MCF 10A (cell line): ENCODE results near the gene CHL1. TPM values are rescaled to one million over a fixed set of nuclear protein-coding genes. Genes with fewer than 3 reads are reported as not detected.

Experiments used
- BruUV-seq: library from RNA; stranded (reverse); fragments of 400-500 nt; replicated peaks from 2 replicates; lab custom pipeline; 2021; lab: Mats Ljungman, UMichigan
- CTCF ChIA-PET: fragments of 300-600 bp; sonication (Branson Sonifier 250); formaldehyde crosslinking; extraction: SDS; loops from one replicate; lab custom pipeline; 2021; ENCODE audit warnings: antibody characterized with exemption, inconsistent platforms; lab: Yijun Ruan, JAX
- POLR2A ChIA-PET: fragments of 300-600, 350-650 bp; sonication (Branson Sonifier 250); formaldehyde crosslinking; extraction: SDS; loops from one replicate; lab custom pipeline; 2020; ENCODE audit warnings: antibody characterized with exemption, inconsistent platforms; lab: Yijun Ruan, JAX
- DNase-seq: peaks from one replicate; pipeline ENCODE4 v3.0.0-alpha.2; 2018; ENCODE audit not compliant: unreplicated experiment
- H3K27ac Mint-ChIP-seq: one replicate; pipeline ENCODE4 v1.8.0; 2022; ENCODE audit warnings: mild to moderate bottlenecking, low read depth, mixed read lengths; ENCODE audit not compliant: unreplicated experiment
- H3K27me3 Mint-ChIP-seq: one replicate; pipeline ENCODE4 v1.8.0; 2022; ENCODE audit warnings: mixed read lengths; ENCODE audit not compliant: insufficient read depth, unreplicated experiment
- H3K36me3 Mint-ChIP-seq: one replicate; pipeline ENCODE4 v1.8.0; 2022; ENCODE audit warnings: mild to moderate bottlenecking, moderate library complexity, mixed read lengths; ENCODE audit not compliant: insufficient read depth, unreplicated experiment
- H3K4me1 Mint-ChIP-seq: one replicate; pipeline ENCODE4 v1.8.0; 2022; ENCODE audit warnings: mixed read lengths; ENCODE audit not compliant: insufficient read depth, unreplicated experiment
- H3K4me3 Mint-ChIP-seq: one replicate; pipeline ENCODE4 v1.8.0; 2022; ENCODE audit warnings: mild to moderate bottlenecking, moderate library complexity, mixed read lengths; ENCODE audit not compliant: unreplicated experiment
- H3K9me3 Mint-ChIP-seq: one replicate; pipeline ENCODE4 v1.8.0; 2022; ENCODE audit warnings: mixed read lengths; ENCODE audit not compliant: unreplicated experiment
- intact Hi-C: fragments of 100-400 bp; cut with micrococcal nuclease; formaldehyde crosslinking; loops from 2 replicates; pipeline ENCODE4 v1.14.1; 2022
- total RNA-seq: library from RNA; stranded (reverse); gene quantifications from 2 replicates; pipeline ENCODE4 v1.2.3, GENCODE V29; 2022
- TF ChIP-seq, protein P1 (sequence below): fragments of 200-600 bp; IDR thresholded peaks from one replicate; pipeline ENCODE4 v1.8.0; 2022; ENCODE audit warnings: antibody characterized with exemption, mild to moderate bottlenecking; ENCODE audit not compliant: unreplicated experiment

Gene CHL1
- total RNA-seq, 1 experiment from 2014 or later: not detected

DNA sequence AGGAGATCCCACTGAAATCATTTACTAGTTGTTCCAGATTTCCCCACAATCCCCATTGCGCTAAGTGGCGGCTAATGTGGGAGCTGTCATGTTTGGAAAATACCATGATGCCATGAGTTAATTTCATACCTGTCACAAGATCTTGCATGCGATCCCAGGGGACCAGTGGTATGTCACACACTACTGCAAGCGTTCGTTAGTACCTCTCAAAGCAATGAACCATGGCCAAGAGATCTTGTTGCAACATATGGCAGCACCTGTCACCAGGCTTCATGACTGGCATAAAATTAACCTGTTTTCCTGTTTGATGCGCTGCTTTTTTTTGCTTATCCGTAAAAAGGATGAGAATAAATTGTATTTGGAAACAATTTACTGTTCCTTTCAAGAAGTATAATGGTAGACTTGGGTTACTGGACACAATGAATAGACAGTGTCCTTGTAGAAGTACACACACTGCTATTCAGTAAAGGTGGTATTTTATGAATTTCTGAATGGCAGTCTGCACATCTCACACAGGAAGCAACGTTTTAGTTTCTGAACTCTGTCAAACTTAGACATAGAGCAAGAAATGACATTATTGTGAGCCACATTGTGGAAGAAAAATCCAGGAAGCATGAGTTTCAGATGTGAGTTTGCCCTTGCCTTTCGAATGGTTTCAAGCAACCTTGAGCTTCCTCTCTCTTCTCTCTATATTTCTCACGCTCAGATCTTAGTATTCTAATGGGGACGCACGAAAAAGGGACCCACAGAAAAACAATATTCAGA, 81.9 kb downstream of the CHL1 start:
- DNase-seq: no peak
- ChIA-PET CTCF (no interaction called here), POLR2A (no interaction called here)
- peaks cover 49% of the 10 kb centered on the region for H3K27me3 Mint-ChIP-seq
- no peaks in the 10 kb centered on the region for H3K4me1 Mint-ChIP-seq
- intact Hi-C loops: no loop called here
- no peaks in the 10 kb centered on the region for H3K9me3 Mint-ChIP-seq
- H3K36me3 Mint-ChIP-seq: no peaks in the 10 kb centered on the region
- TF ChIP-seq, protein P1, sequence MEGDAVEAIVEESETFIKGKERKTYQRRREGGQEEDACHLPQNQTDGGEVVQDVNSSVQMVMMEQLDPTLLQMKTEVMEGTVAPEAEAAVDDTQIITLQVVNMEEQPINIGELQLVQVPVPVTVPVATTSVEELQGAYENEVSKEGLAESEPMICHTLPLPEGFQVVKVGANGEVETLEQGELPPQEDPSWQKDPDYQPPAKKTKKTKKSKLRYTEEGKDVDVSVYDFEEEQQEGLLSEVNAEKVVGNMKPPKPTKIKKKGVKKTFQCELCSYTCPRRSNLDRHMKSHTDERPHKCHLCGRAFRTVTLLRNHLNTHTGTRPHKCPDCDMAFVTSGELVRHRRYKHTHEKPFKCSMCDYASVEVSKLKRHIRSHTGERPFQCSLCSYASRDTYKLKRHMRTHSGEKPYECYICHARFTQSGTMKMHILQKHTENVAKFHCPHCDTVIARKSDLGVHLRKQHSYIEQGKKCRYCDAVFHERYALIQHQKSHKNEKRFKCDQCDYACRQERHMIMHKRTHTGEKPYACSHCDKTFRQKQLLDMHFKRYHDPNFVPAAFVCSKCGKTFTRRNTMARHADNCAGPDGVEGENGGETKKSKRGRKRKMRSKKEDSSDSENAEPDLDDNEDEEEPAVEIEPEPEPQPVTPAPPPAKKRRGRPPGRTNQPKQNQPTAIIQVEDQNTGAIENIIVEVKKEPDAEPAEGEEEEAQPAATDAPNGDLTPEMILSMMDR: no peak
- H3K4me3 Mint-ChIP-seq: no peak overlapping the region
- BruUV-seq: no TSS peak
- H3K27ac Mint-ChIP-seq: no peak overlapping the region

DNA sequence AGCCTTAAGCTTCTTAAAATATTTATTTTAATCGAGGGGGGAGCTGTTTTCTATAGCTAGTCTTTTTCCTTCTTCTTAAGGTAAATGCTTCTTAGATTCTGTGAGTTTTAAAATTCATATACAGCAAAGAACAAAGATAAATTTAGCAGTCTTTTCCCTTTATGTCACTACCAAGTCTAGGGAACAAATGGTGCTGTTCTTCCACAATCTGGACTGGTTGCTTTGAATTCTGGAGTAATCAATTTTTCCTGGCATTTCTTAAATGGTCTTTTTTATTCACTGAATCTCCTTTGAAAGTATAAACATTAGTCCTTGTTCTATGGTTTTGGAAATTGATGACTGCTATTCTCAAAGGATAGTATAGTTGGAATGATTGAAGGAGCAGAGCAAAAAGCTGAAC, 82.8 kb downstream of the CHL1 start:
- POLR2A ChIA-PET: interaction anchor here (0.6 kb wide), 1 partner anchor 12 kb away, joined by 3 read pairs; no protein-coding TSS in a partner anchor
- CTCF ChIA-PET: interaction anchor here (0.7 kb wide), 1 partner anchor 29 kb away, joined by 3 read pairs; no protein-coding TSS in a partner anchor
- Mint-ChIP-seq H3K4me1 (no peaks in the 10 kb centered on the region), H3K4me3 (no peak overlapping the region), H3K27me3 (peaks cover 49% of the 10 kb centered on the region), H3K27ac (no peak overlapping the region), H3K36me3 (no peaks in the 10 kb centered on the region), H3K9me3 (no peaks in the 10 kb centered on the region)
- DNase-seq: no peak
- no TSS peak for BruUV-seq
- intact Hi-C loops: no loop called here
- TF ChIP-seq, protein P1: no peak

DNA sequence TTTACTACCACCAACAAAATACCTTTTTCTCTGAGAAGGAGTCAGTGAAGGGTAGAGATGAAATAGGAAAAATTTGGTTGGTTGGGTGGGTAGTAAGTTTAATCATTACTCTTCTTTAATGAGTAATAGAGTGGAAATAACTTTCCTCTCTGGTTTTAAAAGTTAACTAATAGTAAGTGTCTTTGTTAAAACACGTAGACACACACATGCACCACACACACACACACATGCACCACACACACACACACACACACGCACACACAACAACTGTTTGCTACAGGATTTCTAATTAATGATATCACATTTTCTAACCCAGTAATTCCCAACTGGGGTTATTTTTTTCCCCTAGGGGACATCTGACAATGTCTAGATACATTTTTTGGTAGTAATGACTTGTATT, 84.1 kb downstream of the CHL1 start:
- TF ChIP-seq, protein P1: no peak
- BruUV-seq: no TSS peak
- ChIA-PET POLR2A (no interaction called here), CTCF (no interaction called here)
- H3K36me3 Mint-ChIP-seq: no peaks in the 10 kb centered on the region
- no peak for DNase-seq
- H3K9me3 Mint-ChIP-seq: no peaks in the 10 kb centered on the region
- intact Hi-C loops: no loop called here
- H3K27me3 Mint-ChIP-seq: peaks cover 50% of the 10 kb centered on the region
- H3K27ac Mint-ChIP-seq: no peak overlapping the region
- H3K4me3 Mint-ChIP-seq: no peak overlapping the region
- no peaks in the 10 kb centered on the region for H3K4me1 Mint-ChIP-seq

DNA sequence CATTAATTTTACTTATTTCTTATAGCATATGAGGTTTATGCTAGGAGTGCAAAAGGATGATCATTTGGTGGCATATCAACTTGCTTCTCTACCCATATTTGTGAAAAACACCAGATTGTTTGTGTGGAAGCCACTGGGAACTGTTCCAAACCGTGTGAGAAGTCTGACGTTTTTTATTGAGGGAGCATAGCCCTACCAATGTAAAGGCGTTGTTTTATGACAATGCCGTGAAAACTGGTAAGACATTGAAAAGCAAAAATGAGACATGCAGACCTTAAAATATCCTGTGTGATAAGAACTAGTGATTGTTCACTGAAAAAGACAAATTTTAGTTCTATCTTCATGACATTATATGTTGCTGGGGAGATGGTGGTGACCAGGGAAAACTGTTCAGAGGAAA, 87.8 kb downstream of the CHL1 start:
- BruUV-seq: no TSS peak
- no peaks in the 10 kb centered on the region for H3K4me1 Mint-ChIP-seq
- POLR2A ChIA-PET: no interaction called here

More for the DNA sequence above, 87.8 kb downstream of the CHL1 start:
- no peaks in the 10 kb centered on the region for H3K9me3 Mint-ChIP-seq
- H3K4me3 Mint-ChIP-seq: no peak overlapping the region
- no peak for DNase-seq
- intact Hi-C loops: no loop called here
- H3K27ac Mint-ChIP-seq: no peak overlapping the region
- H3K36me3 Mint-ChIP-seq: no peaks in the 10 kb centered on the region
- TF ChIP-seq, protein P1: no peak
- CTCF ChIA-PET: no interaction called here
- peaks cover 46% of the 10 kb centered on the region for H3K27me3 Mint-ChIP-seq
